Measurements from ENCODE around the gene PSMD10.

DNA sequence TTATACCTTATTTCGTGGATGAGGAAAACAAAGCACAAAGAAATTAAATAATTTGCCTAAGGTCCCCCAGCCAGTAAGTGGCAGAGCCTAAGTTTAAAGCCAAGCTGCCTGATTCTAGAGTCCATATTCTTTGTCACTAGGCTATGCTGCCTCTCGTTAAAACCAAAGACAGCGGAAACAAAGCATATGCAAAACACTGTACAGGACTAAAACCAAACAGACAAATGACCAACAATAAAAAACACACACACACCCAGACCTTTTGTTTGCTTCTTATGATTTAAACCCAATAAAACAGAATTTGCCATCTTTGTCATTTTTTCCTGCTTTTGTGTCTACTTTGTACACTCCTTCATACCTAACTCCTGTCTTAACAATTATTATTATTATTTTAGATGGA, 56.6 kb downstream of the PSMD10 start:
- TF ChIP-seq, protein P1, sequence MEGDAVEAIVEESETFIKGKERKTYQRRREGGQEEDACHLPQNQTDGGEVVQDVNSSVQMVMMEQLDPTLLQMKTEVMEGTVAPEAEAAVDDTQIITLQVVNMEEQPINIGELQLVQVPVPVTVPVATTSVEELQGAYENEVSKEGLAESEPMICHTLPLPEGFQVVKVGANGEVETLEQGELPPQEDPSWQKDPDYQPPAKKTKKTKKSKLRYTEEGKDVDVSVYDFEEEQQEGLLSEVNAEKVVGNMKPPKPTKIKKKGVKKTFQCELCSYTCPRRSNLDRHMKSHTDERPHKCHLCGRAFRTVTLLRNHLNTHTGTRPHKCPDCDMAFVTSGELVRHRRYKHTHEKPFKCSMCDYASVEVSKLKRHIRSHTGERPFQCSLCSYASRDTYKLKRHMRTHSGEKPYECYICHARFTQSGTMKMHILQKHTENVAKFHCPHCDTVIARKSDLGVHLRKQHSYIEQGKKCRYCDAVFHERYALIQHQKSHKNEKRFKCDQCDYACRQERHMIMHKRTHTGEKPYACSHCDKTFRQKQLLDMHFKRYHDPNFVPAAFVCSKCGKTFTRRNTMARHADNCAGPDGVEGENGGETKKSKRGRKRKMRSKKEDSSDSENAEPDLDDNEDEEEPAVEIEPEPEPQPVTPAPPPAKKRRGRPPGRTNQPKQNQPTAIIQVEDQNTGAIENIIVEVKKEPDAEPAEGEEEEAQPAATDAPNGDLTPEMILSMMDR (IDR thresholded peaks at IDR 0.05; ENCODE audit: poor library complexity) = no peak
- no peak for TF ChIP-seq EZH2 (IDR thresholded peaks at IDR 0.05; ENCODE audit: borderline replicate concordance)

All from hepatocyte (in vitro differentiated cells).